C4-2B (cell line): ENCODE data around the gene TMEM117.

Experiments used
- H3K27ac ChIP-seq: fragments of 450-650 bp; 2 replicates; pipeline ENCODE4 v1.5.1; 2017
- ZFX ChIP-seq: fragments of 450-650 bp; IDR thresholded peaks from 2 replicates; pipeline ENCODE4 v1.6.1; 2017
- TF ChIP-seq, protein P1 (sequence below): fragments of 450-650 bp; conservative IDR thresholded peaks from 2 replicates; pipeline ENCODE4 v1.5.1; 2017; ENCODE audit warnings: mild to moderate bottlenecking

TMEM117 gene

GRCh38 chr12:43824207-43824775, 11.6 kb upstream of the TMEM117 start:
- TF ChIP-seq, protein P1, sequence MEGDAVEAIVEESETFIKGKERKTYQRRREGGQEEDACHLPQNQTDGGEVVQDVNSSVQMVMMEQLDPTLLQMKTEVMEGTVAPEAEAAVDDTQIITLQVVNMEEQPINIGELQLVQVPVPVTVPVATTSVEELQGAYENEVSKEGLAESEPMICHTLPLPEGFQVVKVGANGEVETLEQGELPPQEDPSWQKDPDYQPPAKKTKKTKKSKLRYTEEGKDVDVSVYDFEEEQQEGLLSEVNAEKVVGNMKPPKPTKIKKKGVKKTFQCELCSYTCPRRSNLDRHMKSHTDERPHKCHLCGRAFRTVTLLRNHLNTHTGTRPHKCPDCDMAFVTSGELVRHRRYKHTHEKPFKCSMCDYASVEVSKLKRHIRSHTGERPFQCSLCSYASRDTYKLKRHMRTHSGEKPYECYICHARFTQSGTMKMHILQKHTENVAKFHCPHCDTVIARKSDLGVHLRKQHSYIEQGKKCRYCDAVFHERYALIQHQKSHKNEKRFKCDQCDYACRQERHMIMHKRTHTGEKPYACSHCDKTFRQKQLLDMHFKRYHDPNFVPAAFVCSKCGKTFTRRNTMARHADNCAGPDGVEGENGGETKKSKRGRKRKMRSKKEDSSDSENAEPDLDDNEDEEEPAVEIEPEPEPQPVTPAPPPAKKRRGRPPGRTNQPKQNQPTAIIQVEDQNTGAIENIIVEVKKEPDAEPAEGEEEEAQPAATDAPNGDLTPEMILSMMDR: no peak
- TF ChIP-seq ZFX: no peak
- H3K27ac ChIP-seq: no peak overlapping the region

DNA sequence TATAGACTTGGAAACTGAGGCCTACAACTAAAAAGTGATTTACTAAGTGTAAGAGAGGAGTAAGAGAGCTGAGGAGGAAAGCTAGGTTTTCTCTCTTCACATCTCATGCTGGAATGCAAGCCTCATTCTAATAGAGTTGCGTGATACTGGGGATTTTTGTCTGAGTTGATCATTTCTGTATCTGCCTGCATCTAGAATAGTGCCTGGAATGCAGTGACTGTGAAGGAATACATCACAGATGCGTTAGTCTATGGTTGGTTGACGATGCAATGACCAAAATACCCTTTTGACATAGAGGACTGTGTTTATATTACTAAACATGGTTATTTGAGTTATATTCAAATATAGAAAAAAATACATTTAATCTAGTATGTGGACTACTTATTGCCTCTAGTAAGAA, 9.2 kb upstream of the TMEM117 start:
- TF ChIP-seq, protein P1: no peak
- TF ChIP-seq ZFX: no peak
- no peak overlapping the region for H3K27ac ChIP-seq

DNA sequence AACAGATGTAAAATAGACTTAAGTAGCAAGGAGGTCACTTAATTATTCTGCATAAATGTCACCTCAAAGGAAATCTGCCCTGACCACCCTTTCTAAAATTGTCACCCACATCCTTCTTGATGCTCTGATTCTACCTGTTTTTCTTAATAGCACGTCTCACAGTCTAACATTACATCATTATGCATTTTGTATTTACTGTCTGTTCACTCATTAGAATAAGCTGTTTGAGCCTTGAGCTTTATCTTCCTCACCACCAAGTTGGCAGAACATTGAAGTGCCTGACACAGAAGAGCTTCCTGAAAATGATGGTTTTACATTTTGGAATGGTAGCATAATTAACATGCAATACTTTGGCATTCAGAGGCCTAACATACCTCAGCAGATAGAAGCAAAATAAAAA, 8.8 kb upstream of the TMEM117 start:
- H3K27ac ChIP-seq: no peak overlapping the region
- TF ChIP-seq ZFX: no peak
- TF ChIP-seq, protein P1: no peak

DNA sequence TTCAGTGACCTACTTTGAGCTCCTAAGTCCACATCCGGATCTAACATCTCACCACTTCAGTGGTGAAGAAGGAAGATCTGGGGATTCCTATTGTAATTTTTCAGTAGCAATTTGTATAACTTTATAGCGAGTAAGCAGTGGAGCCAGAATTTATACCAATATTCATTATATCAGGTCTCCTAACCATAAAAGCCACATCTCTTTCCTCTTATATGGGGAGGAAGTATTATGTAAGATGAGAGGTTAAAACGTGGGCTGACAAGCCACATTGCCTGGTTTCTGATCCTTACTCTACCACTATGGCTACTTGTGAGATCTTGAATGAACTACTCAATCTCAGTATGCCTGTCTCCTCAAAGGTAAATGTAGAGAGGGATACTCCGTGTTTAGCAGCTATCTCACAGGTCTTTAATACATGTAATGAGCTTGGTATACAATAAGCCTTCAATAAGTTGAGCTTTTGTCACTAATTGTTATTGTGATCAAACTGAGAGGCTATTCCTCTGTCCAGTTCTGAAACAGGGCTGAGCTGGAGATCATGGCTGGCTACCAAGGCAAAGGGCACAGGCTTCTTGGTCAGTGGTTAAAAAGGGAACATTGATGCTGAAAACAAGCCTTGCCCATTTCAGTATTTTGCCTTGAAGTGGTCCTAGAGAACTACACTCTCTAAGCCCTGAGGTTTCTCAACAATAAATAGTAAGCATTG, 3.3 kb upstream of the TMEM117 start:
- TF ChIP-seq ZFX: no peak
- TF ChIP-seq, protein P1: no peak
- no peak overlapping the region for H3K27ac ChIP-seq

- TF ChIP-seq, protein P1: no peak
- no peak for TF ChIP-seq ZFX
- peak overlapping the region; percentile 74 for H3K27ac ChIP-seq
Measured at GRCh38 chr12:43835264-43835655, 621 bp upstream of the TMEM117 start.

DNA sequence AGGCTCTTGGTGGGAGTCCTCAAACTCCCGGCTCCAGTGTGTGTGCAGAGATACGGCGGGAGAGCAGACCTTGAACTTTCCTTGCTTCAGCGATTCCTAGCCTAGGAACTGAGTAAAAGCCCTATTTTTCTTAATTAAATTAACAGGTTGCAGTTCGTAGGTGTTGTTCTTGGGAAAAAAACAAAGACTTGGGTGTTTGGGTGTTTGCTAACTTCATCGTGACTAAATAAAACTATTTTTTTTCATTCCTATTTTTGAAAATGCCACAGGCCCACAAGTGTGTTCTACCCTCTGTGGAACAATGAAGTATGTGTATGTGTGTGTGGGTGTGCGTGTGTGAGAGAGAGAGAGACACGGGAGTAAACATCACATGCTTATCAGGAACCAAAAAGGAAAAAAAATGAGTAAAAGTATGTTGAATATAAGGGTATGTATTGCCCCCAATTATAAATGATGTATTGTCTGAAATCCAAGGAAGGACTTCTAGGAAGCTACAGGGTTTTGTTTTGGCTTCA, 651 bp downstream of the TMEM117 start:
- TF ChIP-seq, protein P1: no peak
- no peak for TF ChIP-seq ZFX
- peak overlapping the region; percentile 74 for H3K27ac ChIP-seq

DNA sequence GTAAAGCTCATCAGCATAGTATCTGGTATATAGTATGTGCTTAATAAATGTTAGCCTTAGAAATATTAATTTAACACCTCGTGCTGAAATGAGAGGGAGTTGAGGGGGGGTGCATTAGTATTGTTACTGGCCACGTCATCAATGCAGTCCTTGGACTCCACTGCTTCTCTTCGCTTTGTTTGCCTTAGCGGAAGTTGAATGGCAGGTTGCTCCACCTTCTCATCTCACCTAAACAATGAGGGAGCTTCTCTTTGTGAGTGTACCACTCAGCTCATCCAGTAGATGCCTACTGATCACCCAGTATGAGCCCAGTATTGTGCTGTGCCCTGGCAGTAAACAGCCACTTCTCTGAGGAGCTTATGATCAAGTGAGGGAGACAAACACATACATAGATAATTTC, 4.5 kb downstream of the TMEM117 start:
- TF ChIP-seq, protein P1: no peak
- TF ChIP-seq ZFX: no peak
- no peak overlapping the region for H3K27ac ChIP-seq
